H9 (cell line): ENCODE measurements around the gene TREM1. TPM values are rescaled to one million over a fixed set of nuclear protein-coding genes. Genes with fewer than 3 reads are reported as not detected.

Source experiments
- DNase-seq: peaks from one replicate; pipeline ENCODE4 v3.0.0-alpha.2; 2017
- H2AFZ ChIP-seq: one replicate; pipeline ENCODE4 v1.6.1; 2013; ENCODE audit warnings: mild to moderate bottlenecking, low read length, control low read depth, moderate library complexity
- H2AK5ac ChIP-seq: 2 replicates; pipeline ENCODE4 v1.6.1; 2013; ENCODE audit warnings: low read length, control low read depth, mixed read lengths; ENCODE audit not compliant: insufficient read length
- H2BK120ac ChIP-seq: one replicate; pipeline ENCODE4 v1.6.1; 2013; ENCODE audit warnings: low read depth, mild to moderate bottlenecking, low read length, control low read depth, inconsistent platforms; ENCODE audit not compliant: poor library complexity, severe bottlenecking
- H2BK12ac ChIP-seq: 2 replicates; pipeline ENCODE4 v1.6.1; 2013; ENCODE audit warnings: low read length, control low read depth, mixed read lengths, low read depth; ENCODE audit not compliant: insufficient read length
- H2BK15ac ChIP-seq: 2 replicates; pipeline ENCODE4 v1.6.1; 2013; ENCODE audit warnings: low read depth, low read length, control low read depth
- H2BK20ac ChIP-seq: one replicate; pipeline ENCODE4 v1.6.1; 2013; ENCODE audit warnings: low read depth, mild to moderate bottlenecking, low read length, control low read depth, inconsistent platforms; ENCODE audit not compliant: poor library complexity, severe bottlenecking
- H2BK5ac ChIP-seq: 2 replicates; pipeline ENCODE4 v1.6.1; 2013; ENCODE audit warnings: low read length, control low read depth, mixed read lengths; ENCODE audit not compliant: insufficient read length
- H3K14ac ChIP-seq: 2 replicates; pipeline ENCODE4 v1.6.1; 2013; ENCODE audit warnings: low read length, control low read depth; ENCODE audit not compliant: insufficient read depth
- H3K18ac ChIP-seq: 2 replicates; pipeline ENCODE4 v1.6.1; 2013; ENCODE audit warnings: low read depth, mild to moderate bottlenecking, mixed read lengths, low read length, control low read depth; ENCODE audit not compliant: insufficient read length
- H3K23ac ChIP-seq: 2 replicates; pipeline ENCODE4 v1.6.1; 2013; ENCODE audit warnings: low read length, control low read depth, mixed read lengths, low read depth; ENCODE audit not compliant: insufficient read length
- H3K23me2 ChIP-seq: 2 replicates; pipeline ENCODE4 v1.6.1; 2013; ENCODE audit warnings: low read depth, mild to moderate bottlenecking, mixed read lengths, low read length, control low read depth; ENCODE audit not compliant: insufficient read length, poor library complexity, severe bottlenecking
- H3K27ac ChIP-seq: 2 replicates; pipeline ENCODE4 v1.5.1; 2013; ENCODE audit warnings: low read length, control low read depth, mixed read lengths, low read depth; ENCODE audit not compliant: insufficient read length
- H3K27me3 ChIP-seq: 2 replicates; pipeline ENCODE4 v1.6.1; 2013; ENCODE audit warnings: low read length, control low read depth, inconsistent platforms; ENCODE audit not compliant: insufficient read depth
- H3K4ac ChIP-seq: 2 replicates; pipeline ENCODE4 v1.6.1; 2013; ENCODE audit warnings: low read depth, mild to moderate bottlenecking, control low read depth, inconsistent platforms, low read length, moderate library complexity
- H3K4me1 ChIP-seq: 2 replicates; pipeline ENCODE4 v1.6.1; 2013; ENCODE audit warnings: low read length, control low read depth, inconsistent platforms; ENCODE audit not compliant: insufficient read depth
- H3K4me2 ChIP-seq: 2 replicates; pipeline ENCODE4 v1.6.1; 2013; ENCODE audit warnings: low read length, control low read depth, mixed read lengths; ENCODE audit not compliant: insufficient read length, insufficient read depth
- H3K56ac ChIP-seq: 2 replicates; pipeline ENCODE4 v1.6.1; 2013; ENCODE audit warnings: low read depth, mild to moderate bottlenecking, mixed read lengths, low read length, control low read depth; ENCODE audit not compliant: insufficient read length
- H3K79me1 ChIP-seq: 2 replicates; pipeline ENCODE4 v1.6.1; 2013; ENCODE audit warnings: low read depth, mild to moderate bottlenecking, moderate library complexity, low read length, control low read depth, inconsistent platforms; ENCODE audit not compliant: insufficient read depth, poor library complexity, severe bottlenecking
- H3K79me2 ChIP-seq: 2 replicates; pipeline ENCODE4 v1.6.1; 2013; ENCODE audit warnings: low read length, control low read depth, inconsistent platforms; ENCODE audit not compliant: insufficient read depth
- H3K9ac ChIP-seq: 2 replicates; pipeline ENCODE4 v1.6.1; 2013; ENCODE audit warnings: low read length, control low read depth, mixed read lengths; ENCODE audit not compliant: insufficient read length; ENCODE audit errors: extremely low read depth
- H3K9me3 ChIP-seq: one replicate; pipeline ENCODE4 v1.6.1; 2013; ENCODE audit warnings: low read depth, low read length, inconsistent platforms; ENCODE audit not compliant: control insufficient read depth
- H3T11ph ChIP-seq: one replicate; pipeline ENCODE4 v1.6.1; 2013; ENCODE audit warnings: mild to moderate bottlenecking, low read length, control low read depth, inconsistent platforms
- H4K20me1 ChIP-seq: one replicate; pipeline ENCODE4 v1.6.1; 2013; ENCODE audit not compliant: control insufficient read depth, insufficient read length, insufficient read depth
- H4K5ac ChIP-seq: 2 replicates; pipeline ENCODE4 v1.6.1; 2013; ENCODE audit warnings: low read depth, mild to moderate bottlenecking, mixed read lengths, low read length, control low read depth; ENCODE audit not compliant: insufficient read length
- H4K8ac ChIP-seq: replicated peaks from 2 replicates; pipeline ENCODE4 v1.6.1; 2013; ENCODE audit warnings: low read length, control low read depth, mixed read lengths, low read depth; ENCODE audit not compliant: insufficient read length
- H4K91ac ChIP-seq: 2 replicates; pipeline ENCODE4 v1.6.1; 2013; ENCODE audit warnings: low read depth, mild to moderate bottlenecking, moderate library complexity, mixed read lengths, low read length, control low read depth; ENCODE audit not compliant: insufficient read length
- H3K27ac Mint-ChIP-seq, 3 experiments: 2 replicates in 2 of 3; 3 replicates in 1 of 3; pipeline ENCODE4 v1.8.0; 2020 to 2021; ENCODE audit warnings: mixed read lengths in 3 of 3, mild to moderate bottlenecking in 1 of 3, moderate library complexity in 1 of 3
- H3K27me3 Mint-ChIP-seq: 2 replicates; pipeline ENCODE4 v1.8.0; 2021; ENCODE audit warnings: low read depth, mild to moderate bottlenecking, moderate library complexity, mixed read lengths
- H3K36me3 Mint-ChIP-seq, 3 experiments: 2 replicates in 2 of 3; 3 replicates in 1 of 3; pipeline ENCODE4 v1.8.0; 2020 to 2021; ENCODE audit warnings: low read depth in 3 of 3, mixed read lengths in 3 of 3; ENCODE audit not compliant: insufficient read depth in 1 of 3
- H3K4me1 Mint-ChIP-seq, 2 experiments: 2 replicates each; pipeline ENCODE4 v1.8.0; 2020; ENCODE audit warnings: mixed read lengths in 2 of 2
- H3K4me3 Mint-ChIP-seq, 2 experiments: 2 replicates in 1 of 2; 3 replicates in 1 of 2; pipeline ENCODE4 v1.8.0; 2020 to 2021; ENCODE audit warnings: mild to moderate bottlenecking in 2 of 2, mixed read lengths in 2 of 2, moderate library complexity in 1 of 2
- H3K9me3 Mint-ChIP-seq, 2 experiments: 2 replicates in 1 of 2; 3 replicates in 1 of 2; pipeline ENCODE4 v1.8.0; 2020; ENCODE audit warnings: mild to moderate bottlenecking in 2 of 2, mixed read lengths in 2 of 2, moderate library complexity in 1 of 2
- WGBS: extraction: QIAGEN DNeasy Blood & Tissue Kit; methylation state at CpG from one replicate; pipeline ENCODE4 v1.1.7; 2013; ENCODE audit warnings: missing lambda C conversion rate, low lambda C conversion rate, mixed read lengths; ENCODE audit not compliant: insufficient read length; ENCODE audit errors: extremely low coverage; 5-methylcytosine and 5-hydroxymethylcytosine counted together
- total RNA-seq: library from RNA; stranded (reverse); gene quantifications from 2 replicates; pipeline ENCODE4 v1.2.1, GENCODE V29; 2021
- TF ChIP-seq, protein P1 (sequence below): fragments of 200-600 bp; sonication (generic); conservative IDR thresholded peaks from 3 replicates; pipeline ENCODE4 v1.8.0; 2021; ENCODE audit warnings: antibody characterized with exemption, mild to moderate bottlenecking

Gene TREM1
- total RNA-seq, 1 experiment from 2014 or later = not detected

DNA sequence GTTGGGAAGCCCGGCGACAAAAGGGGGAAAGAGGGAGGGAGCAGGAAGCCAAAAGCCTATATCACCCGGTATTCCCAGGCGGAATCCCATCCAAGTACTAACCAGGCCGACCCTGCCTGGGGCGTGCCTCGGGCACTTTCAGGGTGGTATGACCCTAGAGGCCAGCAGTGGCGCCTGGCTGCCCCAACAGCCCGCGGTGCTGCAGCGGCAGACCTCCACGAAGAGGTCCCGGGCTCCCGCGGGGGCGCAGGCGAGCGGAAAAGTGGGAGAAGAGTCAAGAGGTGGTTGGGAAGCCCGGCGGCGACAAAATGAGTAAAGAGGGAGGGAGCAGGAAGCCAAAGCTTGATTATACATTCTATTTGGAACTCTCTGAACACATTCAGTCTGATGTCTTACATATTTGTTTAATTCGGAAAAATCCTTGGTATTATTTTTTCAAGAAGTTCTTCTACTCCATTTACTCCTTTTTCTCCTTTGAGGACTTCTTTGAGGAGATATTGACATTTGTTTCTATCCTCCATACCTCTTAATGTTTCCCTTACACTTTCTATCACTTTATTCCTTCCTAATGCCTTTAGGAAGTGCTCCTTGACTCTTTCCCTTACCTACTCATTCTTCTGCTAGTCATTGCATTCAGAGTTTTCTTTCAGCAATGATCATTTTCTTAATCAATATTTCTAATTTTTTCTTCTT, 46.9 kb downstream of the TREM1 start:
- no peak overlapping the region for H3K4ac ChIP-seq
- H2AK5ac ChIP-seq = no peak overlapping the region
- H3K23ac ChIP-seq = no peak overlapping the region
- no peaks in the 10 kb centered on the region; the same call in 1 of the 2 replicates for H3K4me1 ChIP-seq
- no peak overlapping the region for H2BK5ac ChIP-seq
- H3K56ac ChIP-seq = no peak overlapping the region
- peaks cover 52% of the 10 kb centered on the region for H3K27me3 Mint-ChIP-seq
- no peaks in the 10 kb centered on the region for H3K9me3 Mint-ChIP-seq
- DNase-seq = peak; percentile 59
- H4K91ac ChIP-seq = no peak overlapping the region
- no peak overlapping the region for H3K27ac Mint-ChIP-seq
- H4K5ac ChIP-seq = no peak overlapping the region
- no peaks in the 10 kb centered on the region for H3K79me1 ChIP-seq
- H3K9ac ChIP-seq = no peak overlapping the region
- no peaks in the 10 kb centered on the region for H3K36me3 Mint-ChIP-seq
- H3K27me3 ChIP-seq = no peaks in the 10 kb centered on the region; the same call in 1 of the 2 replicates
- no peak overlapping the region for H3K27ac ChIP-seq
- H2BK20ac ChIP-seq = no peak overlapping the region
- H3K23me2 ChIP-seq = no peaks in the 10 kb centered on the region
- H3K4me2 ChIP-seq = peak overlapping the region; percentile 60
- no peaks in the 10 kb centered on the region for H4K20me1 ChIP-seq
- no peak overlapping the region for H2AFZ ChIP-seq
- H3K4me1 Mint-ChIP-seq = peaks cover 15% of the 10 kb centered on the region in 2 experiments
- H3K9me3 ChIP-seq = no peaks in the 10 kb centered on the region
- no peak overlapping the region for H2BK12ac ChIP-seq
- H4K8ac ChIP-seq = no peak overlapping the region
- no peak overlapping the region for H2BK15ac ChIP-seq
- no peak overlapping the region for H3K18ac ChIP-seq
- TF ChIP-seq, protein P1, sequence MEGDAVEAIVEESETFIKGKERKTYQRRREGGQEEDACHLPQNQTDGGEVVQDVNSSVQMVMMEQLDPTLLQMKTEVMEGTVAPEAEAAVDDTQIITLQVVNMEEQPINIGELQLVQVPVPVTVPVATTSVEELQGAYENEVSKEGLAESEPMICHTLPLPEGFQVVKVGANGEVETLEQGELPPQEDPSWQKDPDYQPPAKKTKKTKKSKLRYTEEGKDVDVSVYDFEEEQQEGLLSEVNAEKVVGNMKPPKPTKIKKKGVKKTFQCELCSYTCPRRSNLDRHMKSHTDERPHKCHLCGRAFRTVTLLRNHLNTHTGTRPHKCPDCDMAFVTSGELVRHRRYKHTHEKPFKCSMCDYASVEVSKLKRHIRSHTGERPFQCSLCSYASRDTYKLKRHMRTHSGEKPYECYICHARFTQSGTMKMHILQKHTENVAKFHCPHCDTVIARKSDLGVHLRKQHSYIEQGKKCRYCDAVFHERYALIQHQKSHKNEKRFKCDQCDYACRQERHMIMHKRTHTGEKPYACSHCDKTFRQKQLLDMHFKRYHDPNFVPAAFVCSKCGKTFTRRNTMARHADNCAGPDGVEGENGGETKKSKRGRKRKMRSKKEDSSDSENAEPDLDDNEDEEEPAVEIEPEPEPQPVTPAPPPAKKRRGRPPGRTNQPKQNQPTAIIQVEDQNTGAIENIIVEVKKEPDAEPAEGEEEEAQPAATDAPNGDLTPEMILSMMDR = peak; percentile 36; the same call in 1 of the 3 replicates
- WGBS = no CpG with 5 or more reads among the region's 22 CpGs
- H3K4me3 Mint-ChIP-seq = peak overlapping the region; percentile 64 to 81
- no peak overlapping the region for H2BK120ac ChIP-seq
- no peaks in the 10 kb centered on the region for H3K79me2 ChIP-seq
- peak overlapping the region; percentile 84 for H3K14ac ChIP-seq
- no peak overlapping the region for H3T11ph ChIP-seq
